Superior temporal gyrus (tissue), 1 donor: Measurements from ENCODE around the gene ABCF2.

Experiments used
- DNase-seq: peaks from one replicate; pipeline ENCODE4 v3.0.0-alpha.2; 2016; ENCODE audit errors: extremely low spot score

ABCF2 gene

GRCh38 chr7:151174246-151175046 is 52.6 kb downstream of the ABCF2 start:
- DNase-seq = no peak

- DNase-seq = no peak
Measured at GRCh38 chr7:151173386-151174245, 53.4 kb downstream of the ABCF2 start.

- peak; percentile 87 for DNase-seq
Measured at GRCh38 chr7:151172273-151173141, 54.5 kb downstream of the ABCF2 start.

GRCh38 chr7:151168787-151169162 is 58.2 kb downstream of the ABCF2 start:
- DNase-seq = no peak

GRCh38 chr7:151168003-151168786 is 58.8 kb downstream of the ABCF2 start:
- no peak for DNase-seq

GRCh38 chr7:151167197-151167961 is 59.6 kb downstream of the ABCF2 start, which contains the start of gene GBX1:
Gene GBX1 (minus strand): TSS chr7:151167694. CDS start chr7:151167548, 146 bp downstream.
- DNase-seq = no peak

GRCh38 chr7:151166629-151167196 is 60.3 kb downstream of the ABCF2 start:
- DNase-seq = no peak
